H1 (cell line): ENCODE measurements around the gene SNX15. TPM values are rescaled to one million over a fixed set of nuclear protein-coding genes. Genes with fewer than 3 reads are reported as not detected.
A peak's percentile ranks its signal among the peaks of the same experiment; 100 is the strongest.

Experiments used
- CTCF ChIA-PET: fragments of 300-600 bp; sonication (Branson Sonifier 250); formaldehyde crosslinking; loops from one replicate; lab custom pipeline; 2021; ENCODE audit not compliant: partially characterized antibody; lab: Charles Lee
- POLR2A ChIA-PET: fragments of 300-600 bp; sonication (Branson Sonifier 250); formaldehyde crosslinking; loops from one replicate; lab custom pipeline; 2021; ENCODE audit warnings: inconsistent platforms; ENCODE audit not compliant: partially characterized antibody; lab: Charles Lee
- DNase-seq, 2 experiments: peaks; one replicate each; pipeline versions ENCODE4 v3.0.0 to v3.0.0-alpha.2; 2010 to 2022; ENCODE audit warnings: low spot score in 2 of 2, low read depth in 1 of 2, mixed read lengths in 1 of 2
- FAIRE-seq: peaks from 2 replicates; lab custom pipeline; 2011; peaks lifted over from hg19 to GRCh38; lab: Jason Lieb, UNC
- H2AFZ ChIP-seq: 2 replicates; pipeline ENCODE4 v1.8.1; 2012; ENCODE audit warnings: low read length, inconsistent platforms
- H2AK5ac ChIP-seq: 2 replicates; pipeline ENCODE4 v1.6.1; 2013; ENCODE audit warnings: low read depth, low read length
- H2BK120ac ChIP-seq: replicated peaks from 2 replicates; pipeline ENCODE3; 2013; ENCODE audit warnings: low read depth, low read length, inconsistent platforms
- H2BK12ac ChIP-seq: 2 replicates; pipeline ENCODE4 v1.6.1; 2013; ENCODE audit warnings: low read depth, low read length
- H2BK15ac ChIP-seq: 2 replicates; pipeline ENCODE4 v1.6.1; 2013; ENCODE audit warnings: low read length
- H2BK20ac ChIP-seq: 2 replicates; pipeline ENCODE4 v1.6.1; 2013; ENCODE audit warnings: low read length
- H2BK5ac ChIP-seq: 2 replicates; pipeline ENCODE4 v1.6.1; 2013; ENCODE audit warnings: low read depth, low read length
- H3K14ac ChIP-seq: 2 replicates; pipeline ENCODE4 v1.6.1; 2013; ENCODE audit warnings: inconsistent platforms; ENCODE audit not compliant: insufficient read length
- H3K18ac ChIP-seq: 2 replicates; pipeline ENCODE4 v1.6.1; 2013; ENCODE audit warnings: low read length; ENCODE audit errors: extremely low read depth
- H3K23ac ChIP-seq: 2 replicates; pipeline ENCODE4 v1.6.1; 2013; ENCODE audit warnings: inconsistent platforms; ENCODE audit not compliant: insufficient read length
- H3K23me2 ChIP-seq: 2 replicates; pipeline ENCODE4 v1.6.1; 2013; ENCODE audit warnings: low read depth, low read length
- H3K27ac ChIP-seq: 2 replicates; pipeline ENCODE4 v1.6.1; 2011; ENCODE audit warnings: low read depth, low read length, inconsistent platforms
- H3K27me3 ChIP-seq, 4 experiments: replicated peaks in 1 of 4; 1 replicate in 1 of 4; 2 replicates in 3 of 4; pipeline versions ENCODE4 v1.6.1 to v1.8.1; 2011 to 2013; ENCODE audit warnings: low read length in 3 of 4, mild to moderate bottlenecking in 3 of 4, inconsistent platforms in 2 of 4, mixed read lengths in 2 of 4, moderate library complexity in 1 of 4; ENCODE audit not compliant: control insufficient read depth in 3 of 4, insufficient read depth in 3 of 4; ENCODE audit errors: extremely low read depth in 1 of 4
- H3K36me3 ChIP-seq, 4 experiments: 2 replicates each; pipeline versions ENCODE4 v1.6.1 to v1.8.1; 2011 to 2013; ENCODE audit warnings: mild to moderate bottlenecking in 4 of 4, low read length in 3 of 4, moderate library complexity in 2 of 4, control low read depth in 1 of 4, inconsistent platforms in 1 of 4; ENCODE audit not compliant: insufficient read depth in 4 of 4, control insufficient read depth in 2 of 4
- H3K4ac ChIP-seq: replicated peaks from 2 replicates; pipeline ENCODE3; 2013; ENCODE audit warnings: low read length, low read depth, mixed read lengths, inconsistent platforms; ENCODE audit not compliant: insufficient read length
- H3K4me1 ChIP-seq, 4 experiments: replicated peaks in 1 of 4; 1 replicate in 1 of 4; 2 replicates in 3 of 4; pipeline versions ENCODE4 v1.6.1 to v1.8.1; 2011 to 2013; ENCODE audit warnings: low read length in 3 of 4, inconsistent platforms in 2 of 4, mixed read lengths in 1 of 4; ENCODE audit not compliant: insufficient read depth in 4 of 4, control insufficient read depth in 3 of 4
- H3K4me2 ChIP-seq, 2 experiments: 2 replicates each; pipeline versions ENCODE4 v1.6.1 to v1.8.1; 2011 to 2013; ENCODE audit warnings: low read depth in 2 of 2, low read length in 2 of 2, control low read depth in 1 of 2, inconsistent platforms in 1 of 2, mild to moderate bottlenecking in 1 of 2; ENCODE audit not compliant: insufficient read depth in 1 of 2
- H3K4me3 ChIP-seq, 4 experiments: fragments of 200-600, 300-600 bp in 1 of 4; sonication (generic), shearing (Covaris generic), sonication (Bioruptor Twin) in 1 of 4; 2 replicates each; pipeline versions ENCODE4 v1.5.1 to v1.8.1; 2011 to 2016; ENCODE audit warnings: low read length in 4 of 4, low read depth in 3 of 4, control low read depth in 2 of 4, inconsistent platforms in 2 of 4, mild to moderate bottlenecking in 2 of 4, mixed read lengths in 1 of 4, moderate library complexity in 1 of 4; ENCODE audit not compliant: insufficient read depth in 2 of 4; ENCODE audit errors: extremely low read depth in 1 of 4
- H3K56ac ChIP-seq: replicated peaks from 2 replicates; pipeline ENCODE3; 2013; ENCODE audit warnings: low read depth, mild to moderate bottlenecking, mixed read lengths, low read length, inconsistent platforms; ENCODE audit not compliant: insufficient read length
- H3K79me1 ChIP-seq: 2 replicates; pipeline ENCODE4 v1.6.1; 2013; ENCODE audit warnings: low read depth, low read length, control low read depth
- H3K79me2 ChIP-seq, 2 experiments: 2 replicates each; pipeline versions ENCODE4 v1.6.1 to v1.8.1; 2012 to 2013; ENCODE audit warnings: low read length in 2 of 2, mild to moderate bottlenecking in 2 of 2, inconsistent platforms in 1 of 2; ENCODE audit not compliant: insufficient read depth in 2 of 2, control insufficient read depth in 1 of 2
- H3K9ac ChIP-seq, 4 experiments: replicated peaks in 1 of 4; 1 replicate in 1 of 4; 2 replicates in 3 of 4; pipeline versions ENCODE4 v1.6.1 to v1.8.1; 2011 to 2013; ENCODE audit warnings: low read depth in 3 of 4, low read length in 3 of 4, control low read depth in 2 of 4, mild to moderate bottlenecking in 2 of 4, moderate library complexity in 2 of 4, inconsistent platforms in 1 of 4; ENCODE audit errors: extremely low read depth in 1 of 4
- H3K9me3 ChIP-seq, 2 experiments: 2 replicates each; pipeline versions ENCODE4 v1.6.1 to v1.8.1; 2012 to 2013; ENCODE audit warnings: mild to moderate bottlenecking in 2 of 2, moderate library complexity in 2 of 2, control low read depth in 1 of 2, inconsistent platforms in 1 of 2, low read depth in 1 of 2, low read length in 1 of 2, mixed read lengths in 1 of 2; ENCODE audit not compliant: insufficient read depth in 2 of 2
- H4K20me1 ChIP-seq, 2 experiments: replicated peaks in 1 of 2; 2 replicates each; pipeline versions ENCODE3 to v1.8.1; 2011 to 2013; ENCODE audit warnings: inconsistent platforms in 2 of 2, low read length in 2 of 2, mild to moderate bottlenecking in 1 of 2; ENCODE audit not compliant: insufficient read depth in 2 of 2, control insufficient read depth in 1 of 2
- H4K5ac ChIP-seq: 2 replicates; pipeline ENCODE4 v1.6.1; 2013; ENCODE audit warnings: low read length, low read depth, mixed read lengths, inconsistent platforms; ENCODE audit not compliant: insufficient read length
- H4K8ac ChIP-seq: 2 replicates; pipeline ENCODE4 v1.8.0; 2013; ENCODE audit warnings: mild to moderate bottlenecking, moderate library complexity, low read length, inconsistent platforms; ENCODE audit not compliant: insufficient read depth; ENCODE audit errors: extremely low read depth
- H4K91ac ChIP-seq: replicated peaks from 2 replicates; pipeline ENCODE3; 2013; ENCODE audit warnings: low read length, mixed read lengths, inconsistent platforms; ENCODE audit not compliant: insufficient read length
- CEBPB ChIP-seq: IDR thresholded peaks from 2 replicates; pipeline ENCODE4 v1.6.1; 2012; ENCODE audit warnings: low read depth, low read length
- KDM1A ChIP-seq: fragments of 200-600, 300-600 bp; sonication (generic); IDR thresholded peaks from 2 replicates; pipeline ENCODE4 v1.7.1; 2016; ENCODE audit warnings: mild to moderate bottlenecking, low read length, borderline replicate concordance
- KDM4A ChIP-seq: IDR thresholded peaks from one replicate; pipeline ENCODE4 v1.7.1; 2012; ENCODE audit warnings: low read depth, mild to moderate bottlenecking, moderate library complexity, low read length, inconsistent platforms; ENCODE audit not compliant: severe bottlenecking
- MAFK ChIP-seq: IDR thresholded peaks from 2 replicates; pipeline ENCODE4 v1.6.1; 2012; ENCODE audit warnings: low read depth, mild to moderate bottlenecking, improper control_type of control experiment, low read length
- SAP30 ChIP-seq: fragments of 300-600 bp; sonication (generic); IDR thresholded peaks from 2 replicates; pipeline ENCODE4 v1.7.1; 2012; ENCODE audit warnings: low read length, moderate library complexity, mild to moderate bottlenecking, inconsistent platforms; ENCODE audit not compliant: insufficient read depth, insufficient replicate concordance
- SP2 ChIP-seq: IDR thresholded peaks from 2 replicates; pipeline ENCODE4 v1.6.1; 2012; ENCODE audit warnings: mild to moderate bottlenecking, low read length, inconsistent platforms
- SUZ12 ChIP-seq: fragments of 200-600 bp; sonication (generic); IDR thresholded peaks from 2 replicates; pipeline ENCODE4 v1.6.1; 2012; ENCODE audit warnings: mild to moderate bottlenecking, inconsistent platforms, low read length, moderate library complexity, mixed read lengths
- WGBS, 2 experiments: shearing (Covaris generic) in 1 of 2; methylation state at CpG; one replicate each; pipeline versions ENCODE4 v1.1.6 to v1.1.7; 2013 to 2015; ENCODE audit warnings: low lambda C conversion rate in 2 of 2, mixed read lengths in 2 of 2, inconsistent platforms in 1 of 2, low coverage in 1 of 2, missing lambda C conversion rate in 1 of 2; ENCODE audit not compliant: insufficient replicate concordance in 2 of 2, insufficient coverage in 1 of 2, insufficient read length in 1 of 2; ENCODE audit errors: extremely low coverage in 1 of 2, missing lambda C conversion rate in 1 of 2; 5-methylcytosine and 5-hydroxymethylcytosine counted together
- polyA plus RNA-seq, 7 experiments: library from polyadenylated mRNA; depleted of rRNA in 3 of 7; stranded (reverse) in 5 of 7; unstranded in 2 of 7; fragments of >200 nt in 5 of 7; fragments of 200-250 nt in 2 of 7; gene quantifications; 1 replicate in 5 of 7; 2 replicates in 1 of 7; 4 replicates in 1 of 7; pipeline versions ENCODE4 v1.2.1 to v1.2.3, GENCODE V29; 2011 to 2013; ENCODE audit warnings: missing spikeins in 2 of 7, mixed read lengths in 2 of 7
- total RNA-seq: library from RNA; stranded (reverse); fragmentation: NEBNext Ultra II Directional; extraction: Animal tissue kit (Norgen Biotek cat#: 25700); gene quantifications from 2 replicates; pipeline ENCODE4 v1.2.1, GENCODE V29; 2021

SNX15 gene
- total and polyA plus RNA-seq, 2 of the 8 experiments (the other 6 are each of a cell fraction or from before 2014, with no cell fraction given): 13.0 to 18.3 TPM

DNA sequence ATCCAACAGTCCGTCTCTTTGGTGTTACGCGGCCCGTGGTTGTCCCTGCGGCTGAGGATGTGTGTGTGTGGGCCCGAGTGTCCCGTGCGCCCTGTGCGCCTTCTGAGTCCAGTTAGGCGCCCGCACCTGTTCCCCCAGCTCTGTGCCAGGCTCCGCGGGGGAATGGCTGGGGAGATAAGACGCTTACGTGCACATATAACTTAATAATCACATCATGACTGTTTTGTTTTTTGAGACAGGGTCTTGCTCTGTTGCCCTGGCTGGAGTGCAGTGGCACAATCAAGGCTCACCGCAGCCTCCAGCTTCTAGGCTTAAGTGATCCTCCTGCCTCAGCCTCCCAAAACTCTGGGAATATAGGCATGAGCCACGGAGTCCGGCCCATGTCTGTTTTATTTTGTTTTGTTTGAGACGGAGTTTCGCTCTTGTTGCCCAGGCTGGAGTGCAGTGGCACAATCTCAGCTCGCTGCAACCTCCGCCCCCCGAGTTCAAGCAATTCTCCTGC lies 12.5 kb upstream of the SNX15 start:
- WGBS, 2 experiments: 43% methylated on average over 23 of the region's 23 CpGs; no CpG with 5 or more reads in 1 of the 2 experiments
- peaks cover 0 to 7% (median under 1%) of the 10 kb centered on the region in 4 experiments; a peak in 4 of 7 replicates for H3K4me1 ChIP-seq
- no peak overlapping the region for H3K14ac ChIP-seq
- no peak overlapping the region for H3K4ac ChIP-seq
- no peak overlapping the region for H2BK120ac ChIP-seq
- peaks cover 3 to 5% of the 10 kb centered on the region in 2 experiments for H4K20me1 ChIP-seq
- CTCF ChIA-PET: interaction anchor here (0.6 to 6.5 kb wide), 44 partner anchors 8 to 239 kb away, joined by 3 to 48 read pairs (median 5); partner anchors contain the start of genes BATF2, EHD1, NAALADL1 and SAC3D1
- H4K5ac ChIP-seq: peak overlapping the region; percentile 58
- no peak overlapping the region for H3K56ac ChIP-seq
- peak overlapping the region; percentile 9 for H4K8ac ChIP-seq
- no peaks in the 10 kb centered on the region for H3K27me3 ChIP-seq
- no peak overlapping the region for H3K23ac ChIP-seq
- no peak overlapping the region for H2BK12ac ChIP-seq
- TF ChIP-seq KDM4A: no peak
- no peak for TF ChIP-seq CEBPB
- peak; percentile 81 for TF ChIP-seq KDM1A
- TF ChIP-seq MAFK: no peak
- TF ChIP-seq SUZ12: 0 out of 2 replicates have a peak, but pooled peaks have one; percentile 18
- no peak for TF ChIP-seq SAP30
- TF ChIP-seq SP2: no peak
- H3K79me2 ChIP-seq: peaks cover 0 to 10% of the 10 kb centered on the region in 2 experiments; a peak in 1 of 4 replicates
- peaks cover 2% of the 10 kb centered on the region; the same call in 1 of the 2 replicates for H3K23me2 ChIP-seq
- peak overlapping the region; percentile 88; the same call in 1 of the 2 replicates for H3K27ac ChIP-seq
- DNase-seq (no peak), FAIRE-seq (no peak)
- H3K9me3 ChIP-seq: no peaks in the 10 kb centered on the region
- peak overlapping the region; percentile 10 for H4K91ac ChIP-seq
- H3K4me3 ChIP-seq: peak overlapping the region; percentile 66 to 92 (median 86)
- H2BK20ac ChIP-seq: no peak overlapping the region
- peak overlapping the region; percentile 93 for H3K18ac ChIP-seq
- no peak overlapping the region for H2BK15ac ChIP-seq
- H2BK5ac ChIP-seq: no peak overlapping the region
- POLR2A ChIA-PET: interaction anchor here (0.8 to 3.7 kb wide), 16 partner anchors 16 to 166 kb away, joined by 3 to 20 read pairs (median 4); partner anchors contain the start of genes BATF2, FAU, GPHA2 and MRPL49
- peak overlapping the region; percentile 2 to 92 for H3K4me2 ChIP-seq
- peaks cover 2 to 13% (median 9%) of the 10 kb centered on the region in 4 experiments; a peak in 6 of 8 replicates for H3K36me3 ChIP-seq
- H3K79me1 ChIP-seq: no peaks in the 10 kb centered on the region
- H2AFZ ChIP-seq: no peak overlapping the region
- H2AK5ac ChIP-seq: no peak overlapping the region
- peak overlapping the region in 2 of 4 experiments; percentile 73 to 79; a peak in 5 of 7 replicates for H3K9ac ChIP-seq
